Gastrocnemius medialis (tissue), 4 donors: ENCODE measurements around the gene PDZRN4.

Experiments
- CTCF ChIP-seq, 5 experiments: fragments of 450-650 bp in 3 of 5; fragments of 200-600 bp in 2 of 5; sonication (generic) in 2 of 5; IDR thresholded peaks in 4 of 5; conservative IDR thresholded peaks in 1 of 5; 1 replicate in 4 of 5; 2 replicates in 1 of 5; pipeline ENCODE4 v1.5.1; 2016 to 2019; ENCODE audit warnings: antibody characterized with exemption in 5 of 5, mild to moderate bottlenecking in 3 of 5, moderate library complexity in 3 of 5
- POLR2A ChIP-seq, 2 donors: fragments of 450-650 bp; IDR thresholded peaks; one replicate each; pipeline ENCODE4 v1.6.1; 2017; ENCODE audit warnings: antibody characterized with exemption in 2 of 2, mild to moderate bottlenecking in 2 of 2, moderate library complexity in 2 of 2

DNA sequence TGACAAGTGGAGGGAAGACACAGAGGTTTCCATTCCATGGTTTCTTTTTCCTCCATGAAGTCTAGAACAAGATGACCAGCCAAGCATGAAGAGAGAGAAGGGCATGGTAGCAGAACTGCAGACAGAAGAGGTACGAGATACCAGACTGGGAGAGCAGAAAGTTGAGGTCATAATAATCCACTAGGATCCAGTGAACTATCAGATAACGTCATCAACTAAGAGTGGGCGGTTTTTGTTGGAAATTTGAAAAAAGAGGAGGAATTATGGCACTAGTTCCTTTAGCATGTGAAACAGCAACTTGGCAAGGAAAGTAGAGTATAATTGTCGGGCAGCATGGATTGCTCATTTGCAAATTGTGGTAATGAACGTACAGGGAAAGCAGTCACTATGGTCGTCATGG is 357.6 kb downstream of the PDZRN4 start:
- TF ChIP-seq CTCF (IDR thresholded peaks at IDR 0.05 in 4 of 5, conservative IDR thresholded peaks at IDR 0.05 in 1 of 5) = no peak
- TF ChIP-seq POLR2A (IDR thresholded peaks at IDR 0.05) = no peak
